NCI-H2107 treated with DMSO at 0.1 percent for 48 hours (cell line): ENCODE measurements around the gene SPDL1.
"Not testable (repeated sequence)": the region's sequence is repeated elsewhere in the genome, so short reads cannot be mapped to it uniquely, and the experiment has no call there.

Experiments
- DNase-seq: peaks from one replicate; lab custom pipeline; 2025; ENCODE audit not compliant: unreplicated experiment; lab: John Stamatoyannopoulos, UW

The SPDL1 gene

GRCh38 chr5:169569513-169569912 is 14.1 kb upstream of the SPDL1 start:
- no peak for DNase-seq

DNA sequence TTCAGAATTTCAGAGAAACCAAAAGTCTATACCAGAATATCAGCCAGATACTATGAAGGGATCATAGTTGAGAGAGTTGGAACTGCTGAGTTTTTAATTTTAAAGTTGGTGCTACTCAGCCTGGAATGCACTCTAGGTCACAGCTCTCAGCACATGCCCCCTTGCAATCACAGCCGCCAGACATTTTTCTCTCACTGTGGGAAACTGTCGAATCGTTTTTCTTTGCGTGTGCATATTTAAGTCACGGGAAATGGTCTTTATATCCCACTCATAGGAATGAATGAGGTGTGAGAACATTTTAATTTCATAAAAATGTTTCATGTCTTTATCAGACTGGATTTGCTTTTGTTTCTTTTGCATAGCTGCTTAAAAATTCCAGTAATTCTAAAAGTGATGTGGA is 12.2 kb upstream of the SPDL1 start:
- DNase-seq = no peak

- no peak for DNase-seq
These were observed 9.4 kb upstream of the SPDL1 start for GRCh38 chr5:169574134-169574646.

DNA sequence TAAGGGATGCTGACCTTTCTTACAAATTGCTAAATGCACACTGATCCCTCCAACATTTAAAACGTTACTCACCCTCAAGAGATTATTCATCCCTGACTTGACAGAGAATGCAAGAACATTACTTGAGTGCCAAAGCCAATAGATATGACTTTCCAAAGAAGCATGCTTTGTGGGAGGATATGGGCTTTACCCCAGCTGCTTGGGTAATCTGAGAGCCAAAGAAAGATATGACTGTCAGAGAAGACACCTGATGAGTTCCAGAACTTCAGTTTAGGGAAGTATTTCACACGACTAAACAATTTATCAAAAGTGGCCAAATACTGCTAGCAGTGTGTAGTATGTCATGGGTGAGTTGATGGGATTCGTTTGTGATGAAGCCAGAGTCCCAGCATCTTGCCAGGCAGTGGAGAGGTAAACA is 7.4 kb upstream of the SPDL1 start:
- no peak for DNase-seq

- no peak for DNase-seq
These were observed 5.6 kb upstream of the SPDL1 start for GRCh38 chr5:169577951-169578350.

DNA sequence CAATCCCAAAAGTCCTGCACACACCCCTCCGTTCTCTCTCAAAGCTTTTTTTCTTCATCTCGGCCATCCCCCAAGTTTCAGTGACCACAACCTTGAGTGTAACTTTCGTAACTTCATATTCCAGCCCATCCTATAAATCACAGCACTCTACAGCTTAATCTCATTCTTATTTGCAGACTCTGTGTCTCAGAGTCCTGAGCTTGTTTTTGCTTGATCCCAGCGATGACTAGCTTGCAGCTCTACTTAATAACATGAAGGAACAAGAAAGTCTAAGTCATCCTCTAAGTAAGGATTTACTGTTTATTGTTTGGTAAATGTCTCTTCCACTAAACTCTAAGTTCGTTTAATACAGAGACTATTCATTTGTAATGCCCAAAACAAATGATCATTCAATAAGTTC is 2.6 kb upstream of the SPDL1 start:
- no peak for DNase-seq

DNA sequence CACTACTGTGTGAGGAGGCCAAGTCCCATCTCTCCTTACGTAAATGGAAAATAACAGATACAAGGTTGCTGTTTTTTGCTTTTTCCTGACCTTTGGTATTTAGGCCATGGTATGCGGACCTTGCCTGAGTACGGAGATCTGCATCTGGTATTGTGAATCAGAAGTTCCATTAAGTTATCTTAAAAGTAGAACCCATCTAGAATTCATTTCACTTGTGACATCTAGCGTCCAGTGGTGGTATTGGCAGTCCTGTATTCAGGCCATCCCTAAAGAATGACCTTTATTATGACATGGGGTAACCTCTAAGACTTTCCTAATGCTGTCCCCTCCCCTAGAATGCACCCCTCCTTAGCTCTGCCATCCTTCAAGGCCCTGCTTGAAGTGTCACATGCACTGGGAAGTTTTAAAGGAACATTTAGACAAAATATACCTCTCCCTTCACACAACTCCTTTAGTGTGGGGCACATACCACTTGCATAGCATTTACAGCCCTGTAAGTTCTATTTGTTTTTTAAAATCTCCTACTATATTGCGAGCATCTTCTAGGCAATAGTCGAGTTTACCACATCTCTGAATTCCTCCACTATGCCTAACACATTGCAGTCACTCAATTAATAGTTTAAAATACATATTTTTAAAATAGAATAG is 1.9 kb upstream of the SPDL1 start:
- DNase-seq = peak; percentile 4

DNA sequence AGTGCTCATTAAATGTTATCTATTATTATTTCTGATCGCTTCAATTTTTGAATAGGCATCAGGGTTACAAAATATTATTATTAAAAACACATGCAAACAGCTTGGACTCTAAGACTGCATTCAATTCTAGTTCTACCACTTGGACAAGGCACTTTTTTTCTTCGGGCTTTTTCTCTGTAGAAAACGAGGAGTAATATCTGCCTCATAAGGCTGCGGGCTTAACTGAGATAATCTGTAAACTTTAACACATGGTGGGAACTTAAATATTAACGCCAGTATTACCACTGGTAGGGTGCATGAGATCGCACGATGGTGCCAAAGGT is 511 bp upstream of the SPDL1 start:
- no peak for DNase-seq

DNA sequence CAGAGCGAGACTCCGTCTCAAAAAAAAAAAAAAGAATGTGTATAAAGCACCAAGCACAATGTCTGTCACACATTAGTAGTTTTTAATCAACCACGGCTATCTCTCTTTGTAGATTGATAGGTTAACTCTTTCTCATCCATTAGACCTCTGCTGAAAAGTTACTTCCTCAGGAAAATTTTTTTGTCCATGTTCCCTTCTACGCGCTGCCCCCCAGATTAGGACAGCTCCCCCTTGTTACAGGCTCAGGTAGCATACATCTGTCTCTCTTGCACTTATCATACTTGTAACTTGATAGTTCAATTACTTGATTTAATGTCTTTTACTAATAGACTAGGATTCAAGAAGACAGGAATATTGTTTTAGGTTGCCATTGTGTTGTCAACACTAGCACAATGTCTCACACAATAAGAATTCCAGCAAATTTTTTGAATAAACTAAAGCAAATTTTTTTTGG is 1.5 kb downstream of the SPDL1 start:
- DNase-seq = no peak

DNA sequence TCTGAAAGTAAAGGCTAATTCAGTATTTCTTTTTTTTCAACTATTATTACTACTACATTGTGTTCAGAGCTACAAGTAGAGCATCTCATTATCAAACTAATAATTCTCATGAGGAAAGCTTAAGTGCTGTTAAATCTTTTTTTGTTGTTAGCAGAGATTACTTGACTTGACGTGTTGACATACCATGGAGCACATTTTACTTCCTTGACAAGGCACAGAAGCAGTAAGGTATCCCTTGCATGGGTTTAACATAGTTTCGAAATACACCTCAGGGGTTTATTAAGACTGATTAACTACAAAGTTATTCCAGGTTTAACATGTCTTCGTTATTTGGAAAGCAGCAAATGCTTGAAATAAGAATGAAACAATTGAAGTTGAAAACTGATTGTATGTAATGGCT is 7.0 kb downstream of the SPDL1 start:
- DNase-seq = no peak

- DNase-seq = no peak
These were observed 8.1 kb downstream of the SPDL1 start for GRCh38 chr5:169591636-169592035.

DNA sequence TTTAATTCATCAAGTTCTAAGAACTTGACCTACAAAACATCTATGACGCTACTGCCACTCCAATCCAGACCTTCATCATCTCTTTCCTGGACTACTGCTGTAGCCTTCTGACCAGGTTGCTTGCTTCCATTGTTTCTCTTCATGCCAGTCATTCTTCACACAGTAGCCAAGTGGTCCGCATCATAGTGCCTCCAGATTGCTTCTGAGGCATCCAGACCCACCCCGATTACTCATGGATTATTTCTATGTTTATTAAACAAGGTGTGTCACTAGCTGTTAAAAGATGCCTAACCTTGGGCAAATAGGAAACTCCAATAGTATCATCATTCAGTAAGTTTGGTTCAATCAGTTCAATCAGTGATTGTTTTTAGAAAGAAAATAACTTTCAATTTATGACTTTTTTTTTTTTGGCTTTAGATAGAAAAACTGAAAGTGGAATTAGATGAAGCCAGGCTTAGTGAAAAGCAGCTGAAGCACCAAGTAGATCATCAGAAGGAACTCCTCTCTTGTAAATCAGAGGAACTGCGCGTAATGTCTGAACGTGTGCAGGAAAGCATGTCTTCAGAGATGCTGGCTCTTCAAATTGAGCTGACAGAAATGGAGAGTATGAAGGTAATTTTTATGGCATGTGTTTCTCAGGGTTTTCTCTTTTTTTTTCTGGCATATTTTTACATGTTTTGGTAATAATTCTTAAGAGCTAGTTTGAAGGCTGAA is 9.5 kb downstream of the SPDL1 start:
- DNase-seq = no peak

DNA sequence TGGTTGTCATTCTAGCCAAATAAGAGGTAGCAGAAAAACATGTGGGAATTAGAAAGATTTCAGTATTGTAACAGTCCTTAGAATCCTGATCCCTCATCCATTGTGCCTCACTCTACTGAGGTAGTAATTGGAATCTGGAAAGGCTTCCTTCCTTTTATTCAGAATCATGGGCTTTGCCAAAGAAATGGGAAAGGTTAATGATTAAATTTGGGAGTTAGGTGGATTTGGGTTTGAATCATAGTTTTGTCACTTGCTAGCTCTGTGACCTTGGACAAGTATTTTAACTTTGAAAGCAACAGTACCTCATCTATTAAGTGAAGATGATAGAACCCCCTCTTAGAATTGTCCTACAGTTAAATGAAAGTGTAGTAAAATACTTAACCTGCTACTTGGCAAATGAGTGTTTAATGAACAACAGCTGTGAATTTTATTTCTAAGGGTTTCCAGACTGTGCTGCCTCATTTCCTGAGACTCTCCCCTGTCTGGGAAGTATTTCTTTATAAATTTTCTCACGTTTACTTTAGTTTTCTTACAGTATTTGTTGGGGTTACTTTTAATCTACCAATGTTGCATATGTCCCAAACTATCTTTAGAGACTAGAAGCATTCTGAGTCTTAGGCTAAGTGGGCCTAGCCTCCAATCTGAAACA is 11.7 kb downstream of the SPDL1 start:
- DNase-seq = no peak

GRCh38 chr5:169599451-169599850 is 15.9 kb downstream of the SPDL1 start:
- no peak for DNase-seq

- no peak for DNase-seq
These were observed 19.0 kb downstream of the SPDL1 start for GRCh38 chr5:169602535-169602934.

- DNase-seq = no peak
These were observed 22.7 kb downstream of the SPDL1 start for GRCh38 chr5:169606279-169606678.

DNA sequence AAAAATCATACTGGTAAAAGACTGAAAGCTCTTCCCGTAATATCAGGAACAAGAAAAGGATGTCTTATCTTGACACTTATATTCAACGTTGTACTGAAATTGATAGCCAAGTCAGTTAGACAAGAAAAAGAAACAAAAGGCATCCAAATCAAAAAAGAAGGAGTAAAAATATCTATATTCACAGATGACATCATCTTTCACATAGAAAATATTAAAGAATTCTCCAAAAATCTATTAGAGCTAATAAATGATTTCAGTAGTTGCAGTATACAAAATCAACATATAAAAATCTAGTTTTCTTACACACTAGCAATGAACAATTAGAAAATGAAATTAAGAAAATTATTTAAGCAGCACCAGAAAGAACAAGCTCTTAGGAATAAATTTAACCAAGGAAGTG is 24.3 kb downstream of the SPDL1 start:
- DNase-seq = no peak

DNA sequence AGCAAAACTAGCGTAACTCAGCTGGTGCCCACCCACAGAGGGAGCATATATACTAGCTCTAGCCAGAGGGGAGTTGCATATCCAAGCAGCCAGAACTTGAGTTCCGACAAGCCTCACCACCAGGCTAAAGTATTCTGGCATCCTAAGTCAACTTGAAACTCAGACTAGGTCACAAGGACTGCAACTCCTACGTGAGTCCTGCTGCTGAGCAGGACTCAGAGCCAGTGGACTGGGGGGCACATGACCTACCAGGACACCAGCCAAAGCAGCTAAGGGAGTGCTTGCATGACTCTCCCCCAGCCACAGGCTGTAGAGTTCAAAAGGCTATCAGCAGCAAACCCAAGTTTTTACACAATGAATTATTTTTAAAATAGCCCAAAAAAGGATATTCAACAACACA is 26.1 kb downstream of the SPDL1 start:
- DNase-seq = no peak

DNA sequence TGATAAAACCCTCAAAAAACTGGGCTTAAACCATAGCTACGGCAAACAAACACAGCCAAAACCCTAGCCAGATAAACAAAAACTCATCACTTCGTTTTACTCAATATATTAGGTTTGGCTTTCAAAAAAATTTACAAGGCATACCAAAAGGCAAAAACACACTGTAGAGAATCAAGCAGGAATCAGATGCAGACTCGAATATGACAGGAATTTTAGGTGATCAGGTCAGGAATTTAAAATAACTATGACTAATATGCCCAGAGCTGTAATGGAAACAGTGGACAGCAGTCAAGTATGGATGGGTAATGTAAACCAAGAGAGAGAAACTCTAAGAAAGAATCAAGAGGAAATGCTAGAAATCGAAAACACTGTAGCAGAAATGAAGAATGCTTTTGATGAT is 27.0 kb downstream of the SPDL1 start:
- DNase-seq = no peak

- no peak for DNase-seq
These were observed 32.0 kb downstream of the SPDL1 start for GRCh38 chr5:169615561-169615960.

DNA sequence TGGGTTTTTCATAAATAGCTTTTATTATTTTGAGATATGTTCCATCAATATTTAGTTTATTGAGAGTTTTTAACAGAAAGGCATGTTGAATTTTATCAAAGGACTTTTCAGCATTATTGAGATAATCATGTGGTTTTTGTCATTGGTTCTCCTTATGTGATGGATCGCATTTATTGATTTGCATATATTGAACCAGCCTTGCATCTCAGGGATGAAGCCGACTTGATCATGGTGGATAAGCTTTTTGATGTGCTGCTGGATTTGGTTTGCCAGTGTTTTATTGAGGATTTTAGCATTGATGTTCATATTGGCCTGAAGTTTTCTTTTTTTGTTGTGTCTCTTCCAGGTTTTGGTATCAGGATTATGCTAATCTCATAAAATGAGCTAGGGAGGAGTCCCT is 40.7 kb downstream of the SPDL1 start:
- DNase-seq = not testable (repeated sequence)

GRCh38 chr5:169626779-169627178 is 43.2 kb downstream of the SPDL1 start:
- no peak for DNase-seq
